Duodenal mucosa (tissue), 2 donors: Measurements from ENCODE around the gene NCK1.

Source experiments
- H3K27ac ChIP-seq: one replicate; pipeline ENCODE4 v1.7.0; 2013; ENCODE audit warnings: low read depth, low read length
- H3K27me3 ChIP-seq, 2 donors: one replicate each; pipeline ENCODE4 v1.7.0; 2013; ENCODE audit warnings: low read length in 2 of 2, control low read depth in 1 of 2; ENCODE audit not compliant: insufficient read depth in 2 of 2, control insufficient read depth in 1 of 2
- H3K36me3 ChIP-seq, 2 donors: one replicate each; pipeline ENCODE4 v1.7.0; 2013; ENCODE audit warnings: low read length in 2 of 2, control low read depth in 1 of 2; ENCODE audit not compliant: insufficient read depth in 2 of 2, control insufficient read depth in 1 of 2
- H3K4me1 ChIP-seq, 2 donors: one replicate each; pipeline ENCODE4 v1.7.0; 2013; ENCODE audit warnings: low read length in 2 of 2, control low read depth in 1 of 2; ENCODE audit not compliant: insufficient read depth in 2 of 2, control insufficient read depth in 1 of 2
- H3K4me3 ChIP-seq, 2 donors: one replicate each; pipeline ENCODE4 v1.7.0; 2013; ENCODE audit warnings: low read length in 2 of 2, low read depth in 1 of 2
- H3K9ac ChIP-seq, 2 donors: one replicate each; pipeline ENCODE4 v1.7.0; 2013; ENCODE audit warnings: low read length in 2 of 2, low read depth in 1 of 2
- H3K9me3 ChIP-seq, 2 donors: one replicate each; pipeline ENCODE4 v1.7.0; 2013; ENCODE audit warnings: low read length in 2 of 2, control low read depth in 1 of 2; ENCODE audit not compliant: control insufficient read depth in 1 of 2

The NCK1 gene

GRCh38 chr3:136920904-136921611 lies 59.0 kb downstream of the NCK1 start:
- no peak overlapping the region for H3K9ac ChIP-seq
- no peaks in the 10 kb centered on the region for H3K36me3 ChIP-seq
- no peak overlapping the region for H3K4me3 ChIP-seq
- H3K9me3 ChIP-seq, result no peaks in the 10 kb centered on the region
- no peaks in the 10 kb centered on the region for H3K27me3 ChIP-seq
- no peak overlapping the region for H3K27ac ChIP-seq
- peaks cover 4 to 11% of the 10 kb centered on the region in 2 donors for H3K4me1 ChIP-seq

- no peaks in the 10 kb centered on the region for H3K4me1 ChIP-seq
- no peaks in the 10 kb centered on the region for H3K9me3 ChIP-seq
- no peak overlapping the region for H3K27ac ChIP-seq
- H3K9ac ChIP-seq, result no peak overlapping the region
- H3K36me3 ChIP-seq, result no peaks in the 10 kb centered on the region
- no peaks in the 10 kb centered on the region for H3K27me3 ChIP-seq
- H3K4me3 ChIP-seq, result no peak overlapping the region
Measured at GRCh38 chr3:136925425-136926190, 63.6 kb downstream of the NCK1 start.

GRCh38 chr3:136928240-136928639 lies 66.2 kb downstream of the NCK1 start:
- H3K27me3 ChIP-seq, result no peaks in the 10 kb centered on the region
- H3K4me1 ChIP-seq, result peaks cover 0 to 5% of the 10 kb centered on the region in 2 donors
- H3K4me3 ChIP-seq, result no peak overlapping the region
- H3K36me3 ChIP-seq, result no peaks in the 10 kb centered on the region
- no peak overlapping the region for H3K27ac ChIP-seq
- H3K9ac ChIP-seq, result no peak overlapping the region
- H3K9me3 ChIP-seq, result no peaks in the 10 kb centered on the region

GRCh38 chr3:136929977-136930670 lies 68.1 kb downstream of the NCK1 start:
- H3K9ac ChIP-seq, result no peak overlapping the region
- H3K4me3 ChIP-seq, result no peak overlapping the region
- peaks cover 0 to 5% of the 10 kb centered on the region in 2 donors for H3K4me1 ChIP-seq
- no peaks in the 10 kb centered on the region for H3K36me3 ChIP-seq
- H3K27me3 ChIP-seq, result no peaks in the 10 kb centered on the region
- no peak overlapping the region for H3K27ac ChIP-seq
- H3K9me3 ChIP-seq, result no peaks in the 10 kb centered on the region

GRCh38 chr3:136931606-136932005 lies 69.6 kb downstream of the NCK1 start:
- no peak overlapping the region for H3K9ac ChIP-seq
- H3K36me3 ChIP-seq, result peaks cover 0 to 3% of the 10 kb centered on the region in 2 donors
- peaks cover 0 to 5% of the 10 kb centered on the region in 2 donors for H3K4me1 ChIP-seq
- no peak overlapping the region for H3K4me3 ChIP-seq
- H3K9me3 ChIP-seq, result no peaks in the 10 kb centered on the region
- no peaks in the 10 kb centered on the region for H3K27me3 ChIP-seq
- H3K27ac ChIP-seq, result no peak overlapping the region

GRCh38 chr3:136932523-136932922 lies 70.5 kb downstream of the NCK1 start:
- Histone ChIP-seq H3K9ac (no peak overlapping the region), H3K27ac (no peak overlapping the region), H3K36me3 (peaks cover 0 to 3% of the 10 kb centered on the region in 2 donors), H3K9me3 (peaks cover 0 to 5% of the 10 kb centered on the region in 2 donors), H3K4me1 (peaks cover 0 to 5% of the 10 kb centered on the region in 2 donors), H3K4me3 (no peak overlapping the region), H3K27me3 (no peaks in the 10 kb centered on the region)

GRCh38 chr3:136932978-136933772 lies 71.2 kb downstream of the NCK1 start:
- peaks cover 0 to 5% of the 10 kb centered on the region in 2 donors for H3K9me3 ChIP-seq
- H3K27me3 ChIP-seq, result no peaks in the 10 kb centered on the region
- H3K27ac ChIP-seq, result no peak overlapping the region
- peaks cover 0 to 3% of the 10 kb centered on the region in 2 donors for H3K36me3 ChIP-seq
- no peak overlapping the region for H3K9ac ChIP-seq
- H3K4me1 ChIP-seq, result peaks cover 0 to 5% of the 10 kb centered on the region in 2 donors
- no peak overlapping the region for H3K4me3 ChIP-seq

- no peak overlapping the region for H3K9ac ChIP-seq
- H3K9me3 ChIP-seq, result peaks cover 0 to 5% of the 10 kb centered on the region in 2 donors
- peaks cover 0 to 5% of the 10 kb centered on the region in 2 donors for H3K4me1 ChIP-seq
Measured at GRCh38 chr3:136937175-136937574, 75.2 kb downstream of the NCK1 start.

GRCh38 chr3:136937851-136938250 lies 75.8 kb downstream of the NCK1 start:
- peaks cover 0 to 5% of the 10 kb centered on the region in 2 donors for H3K9me3 ChIP-seq
- no peak overlapping the region for H3K27ac ChIP-seq
- H3K27me3 ChIP-seq, result no peaks in the 10 kb centered on the region
- peaks cover 0 to 8% of the 10 kb centered on the region in 2 donors for H3K4me1 ChIP-seq
- H3K36me3 ChIP-seq, result peaks cover 0 to 3% of the 10 kb centered on the region in 2 donors
- H3K4me3 ChIP-seq, result no peak overlapping the region
- H3K9ac ChIP-seq, result no peak overlapping the region

More at GRCh38 chr3:136937175-136937574, 75.2 kb downstream of the NCK1 start:
- H3K27me3 ChIP-seq, result no peaks in the 10 kb centered on the region
- no peak overlapping the region for H3K4me3 ChIP-seq
- peaks cover 0 to 3% of the 10 kb centered on the region in 2 donors for H3K36me3 ChIP-seq
- H3K27ac ChIP-seq, result no peak overlapping the region
